SK-MEL-5 (cell line): Measurements from ENCODE around the gene TPRG1. TPM values are rescaled to one million over a fixed set of nuclear protein-coding genes. Genes with fewer than 3 reads are reported as not detected.

Experiments used
- DNase-seq: peaks from one replicate; pipeline ENCODE4 v3.0.0-alpha.2; 2016; ENCODE audit warnings: low read depth, low spot score
- in situ Hi-C: cut with HindIII; loops from 2 replicates; pipeline ENCODE4 v1.10.0; 2016; ENCODE audit warnings: low sequenced_read_pairs, high pct_unique_total_duplicates, low pct_unique_long_range_greater_than_20kb
- total RNA-seq: library from RNA; depleted of rRNA; stranded (reverse); fragments of >200 nt; shearing (Covaris generic); gene quantifications from 2 replicates; pipeline ENCODE4 v1.2.3, GENCODE V29; 2014

TPRG1 gene
- total RNA-seq, 1 experiment from 2014 or later, result 0.45 TPM

GRCh38 chr3:189260556-189261493 is 89.1 kb downstream of the TPRG1 start:
- in situ Hi-C loops, result no loop called here
- DNase-seq, result no peak

GRCh38 chr3:189262746-189263145 is 91.0 kb downstream of the TPRG1 start:
- in situ Hi-C loops, result no loop called here
- DNase-seq, result no peak

DNA sequence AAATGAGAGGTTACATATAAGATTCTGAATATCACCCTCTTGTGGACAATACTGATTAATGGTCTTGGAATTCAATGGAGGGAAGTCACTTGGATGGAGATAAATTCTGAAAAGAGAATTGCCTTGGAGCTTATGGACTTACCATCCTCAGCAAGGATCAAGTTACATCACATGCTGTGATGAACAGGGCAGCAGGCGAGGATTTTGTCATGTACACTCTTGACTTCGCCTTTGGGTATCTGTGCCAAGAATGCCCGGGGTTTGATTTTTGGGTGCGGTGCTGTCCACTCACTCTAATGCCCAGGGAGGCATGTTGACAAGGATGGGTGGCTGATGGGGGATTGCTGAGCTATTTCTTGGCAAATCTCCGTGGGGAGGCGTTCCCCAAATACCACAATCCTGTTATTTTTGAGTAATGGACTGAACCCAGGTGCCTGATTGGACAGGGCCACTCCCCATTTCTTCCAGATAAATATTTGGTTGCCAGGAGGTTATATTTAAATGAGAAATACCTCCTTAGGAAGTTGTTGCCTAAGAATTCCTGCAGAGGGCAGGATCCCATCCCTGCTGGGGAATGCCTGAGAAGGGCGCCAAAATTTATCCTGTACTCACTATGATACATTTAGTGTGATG is 96.3 kb downstream of the TPRG1 start:
- DNase-seq, result peak; percentile 49
- in situ Hi-C loops, result no loop called here

DNA sequence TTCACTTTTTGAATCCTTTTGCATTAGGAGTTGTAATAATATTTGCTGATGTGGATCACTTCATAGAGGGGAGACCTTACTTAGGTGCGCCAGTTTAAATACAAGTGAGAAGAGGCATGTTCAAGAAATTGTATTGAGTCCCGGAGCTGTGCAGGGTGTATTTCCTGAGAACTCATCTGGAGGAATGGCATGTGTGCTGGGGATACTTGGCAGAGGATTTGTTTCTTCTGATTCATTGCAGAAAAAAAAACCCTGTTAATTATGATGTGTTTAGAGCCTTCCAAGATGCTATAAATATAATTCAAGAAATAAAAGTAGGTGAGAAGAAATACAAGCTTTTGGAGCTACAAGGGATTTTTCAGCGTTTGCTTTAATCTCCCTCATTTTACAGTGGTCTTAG is 97.6 kb downstream of the TPRG1 start:
- DNase-seq, result no peak
- in situ Hi-C loops, result no loop called here

DNA sequence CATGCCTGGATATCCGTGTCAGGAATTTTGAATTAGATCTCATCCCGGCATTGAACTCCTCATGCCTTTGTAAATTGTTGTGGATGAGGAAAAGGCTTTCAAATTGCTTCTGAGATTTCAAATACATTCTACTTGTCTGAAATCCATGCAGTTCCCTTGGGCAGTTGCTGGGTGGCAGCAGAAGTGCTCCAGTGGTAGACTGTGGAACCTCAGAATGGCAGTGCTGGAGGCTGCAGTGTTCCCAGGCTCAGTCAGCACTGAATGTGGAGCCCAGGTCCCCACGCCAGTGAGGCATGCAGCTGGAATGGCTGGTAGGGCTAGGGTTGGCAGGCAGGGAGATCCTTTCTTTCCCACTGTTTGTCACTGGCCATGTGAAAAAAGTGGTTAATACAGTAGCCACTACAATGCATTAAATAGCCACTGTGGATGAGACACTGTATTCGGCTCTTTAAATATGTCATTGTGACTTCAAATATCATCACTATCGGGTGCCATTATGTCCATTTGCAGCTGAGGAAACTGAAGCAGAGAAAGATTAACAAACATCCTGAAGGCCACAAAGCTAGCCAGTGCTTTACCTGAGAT is 98.6 kb downstream of the TPRG1 start:
- in situ Hi-C loops, result no loop called here
- peak; percentile 76 for DNase-seq

DNA sequence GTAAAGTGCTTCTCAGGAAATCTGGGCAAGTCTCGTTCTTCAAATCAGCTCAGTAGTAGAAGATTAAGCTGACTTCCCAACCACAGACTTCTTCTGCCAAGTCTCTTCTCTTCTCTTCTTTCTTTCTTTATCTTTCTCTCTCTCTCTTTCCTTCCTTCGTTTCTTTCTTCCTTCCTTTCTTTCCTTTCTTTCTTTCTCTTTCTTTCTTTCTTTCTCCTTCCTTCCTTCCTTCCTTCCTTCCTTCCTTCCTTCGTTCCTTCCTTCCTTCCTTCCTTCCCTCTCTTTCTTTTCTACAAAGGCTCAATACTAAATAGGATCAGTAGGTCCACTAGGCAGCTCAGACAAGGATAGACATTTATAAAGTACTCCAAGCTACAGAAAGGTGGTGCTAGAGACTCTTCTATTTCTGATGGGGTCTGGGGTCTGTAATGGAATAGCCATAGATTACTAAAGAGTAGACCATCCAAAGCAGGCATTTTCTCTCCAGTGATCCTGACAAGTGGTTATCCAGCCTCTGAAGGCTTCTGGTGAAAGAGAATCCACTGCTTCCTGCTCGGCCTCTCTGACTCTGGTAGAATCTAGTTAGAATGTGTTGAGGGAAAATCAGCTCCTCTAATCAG is 100.8 kb downstream of the TPRG1 start:
- in situ Hi-C loops, result no loop called here
- DNase-seq, result peak; percentile 43

DNA sequence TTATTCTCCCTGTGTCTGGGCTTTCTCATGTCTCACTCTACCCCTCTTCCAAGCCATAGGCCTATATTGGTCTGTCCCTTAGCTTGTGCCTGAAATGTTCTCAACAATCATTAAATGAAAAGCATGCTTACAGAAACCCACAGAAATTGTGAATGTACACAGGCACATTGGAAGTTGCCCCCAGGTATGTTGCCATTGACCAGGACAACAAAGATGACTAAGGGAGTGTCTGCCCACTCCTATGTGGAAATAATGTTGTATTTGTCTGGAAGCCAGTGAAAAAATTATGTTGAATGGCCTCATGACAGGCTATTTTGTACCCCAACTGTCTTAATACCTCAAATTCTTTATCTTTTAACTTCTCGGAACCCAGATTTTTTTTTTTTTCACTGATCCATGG is 102.0 kb downstream of the TPRG1 start:
- no peak for DNase-seq
- in situ Hi-C loops, result no loop called here

DNA sequence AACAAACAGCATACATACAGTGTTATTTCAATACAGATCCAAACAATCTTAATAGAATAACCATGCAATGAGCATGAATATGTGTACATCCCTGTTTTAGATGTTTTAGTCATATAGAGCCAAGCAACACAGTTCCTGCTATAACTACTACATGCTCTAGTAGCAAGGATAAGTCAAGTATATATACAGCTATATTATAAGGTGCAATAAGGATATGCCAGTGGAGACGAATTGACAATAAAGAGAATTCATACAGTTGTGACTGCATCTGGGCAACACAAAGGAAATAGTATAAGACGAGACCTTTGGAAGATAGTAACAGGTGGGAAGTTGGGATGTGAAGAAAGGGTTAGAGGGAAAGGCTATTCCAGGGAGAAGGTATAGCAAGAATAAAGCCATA is 103.4 kb downstream of the TPRG1 start:
- in situ Hi-C loops, result no loop called here
- no peak for DNase-seq

- DNase-seq, result no peak
- in situ Hi-C loops, result no loop called here
Measured at GRCh38 chr3:189275852-189276251, 104.1 kb downstream of the TPRG1 start.

- no peak for DNase-seq
Measured at GRCh38 chr3:189276444-189277219, 104.9 kb downstream of the TPRG1 start.

GRCh38 chr3:189277711-189278110 is 105.9 kb downstream of the TPRG1 start:
- in situ Hi-C loops, result no loop called here

More at GRCh38 chr3:189276444-189277219, 104.9 kb downstream of the TPRG1 start:
- in situ Hi-C loops, result no loop called here

DNA sequence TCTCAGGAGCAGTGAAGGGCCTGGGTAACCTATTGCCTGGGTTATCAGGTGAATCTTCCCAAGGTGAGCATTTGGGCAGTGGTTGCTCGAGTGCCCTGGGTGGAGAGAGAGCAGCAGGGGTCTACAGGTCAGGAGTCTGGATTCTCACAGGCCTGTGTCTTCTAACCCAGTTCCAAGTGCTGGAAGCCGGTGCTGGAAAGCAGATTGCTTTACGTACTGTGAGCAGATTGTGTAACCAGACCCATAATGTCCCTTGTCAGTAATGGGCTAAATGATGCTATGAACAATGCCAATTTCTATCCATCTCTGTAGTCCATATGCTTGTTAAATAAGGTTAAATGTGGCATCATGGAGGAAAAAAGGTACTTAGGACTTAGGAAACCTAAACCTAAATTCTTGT is 106.5 kb downstream of the TPRG1 start:
- no peak for DNase-seq
- in situ Hi-C loops, result no loop called here

More at GRCh38 chr3:189277711-189278110, 105.9 kb downstream of the TPRG1 start:
- DNase-seq, result no peak

- DNase-seq, result no peak
- in situ Hi-C loops, result no loop called here
Measured at GRCh38 chr3:189282189-189282588, 110.4 kb downstream of the TPRG1 start.

DNA sequence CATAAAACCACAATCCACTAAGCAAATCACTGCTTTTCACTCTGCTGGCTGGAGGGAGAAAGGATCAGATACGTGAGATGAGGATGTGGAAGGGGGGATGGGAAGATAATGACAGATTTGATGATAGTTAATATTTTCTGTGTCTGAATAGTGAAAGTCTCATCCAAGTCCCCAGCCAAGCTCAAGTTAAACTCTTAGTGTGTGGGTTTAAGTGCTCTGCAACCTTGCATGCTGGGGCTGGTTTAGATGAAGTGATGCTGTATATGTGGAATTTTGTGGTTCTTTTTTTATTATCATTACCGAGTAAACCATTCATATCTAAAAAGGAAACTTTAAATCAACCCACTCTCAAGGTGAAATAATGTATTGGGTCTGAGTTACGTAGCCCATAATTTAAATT is 111.0 kb downstream of the TPRG1 start:
- in situ Hi-C loops, result no loop called here
- DNase-seq, result no peak

- DNase-seq, result no peak
- in situ Hi-C loops, result no loop called here
Measured at GRCh38 chr3:189286188-189286587, 114.4 kb downstream of the TPRG1 start.

DNA sequence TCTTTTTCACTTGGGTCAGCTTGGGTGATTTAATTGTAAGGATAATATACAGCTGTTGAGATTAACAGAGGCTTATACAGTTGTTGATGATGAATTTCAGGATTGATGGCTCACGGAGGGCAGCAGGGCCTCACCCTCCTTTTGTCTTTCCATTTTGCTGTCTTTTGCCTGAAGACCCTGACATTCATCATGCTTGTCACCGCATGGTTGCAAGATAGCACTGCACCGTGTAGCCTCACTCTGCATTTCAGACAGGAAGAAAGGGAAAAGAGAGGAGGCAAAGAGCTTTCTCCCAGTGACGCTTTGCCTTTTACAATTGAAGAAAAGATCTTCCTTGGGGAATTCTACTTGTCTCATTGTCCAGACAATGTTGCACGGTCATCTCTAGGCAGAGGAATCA is 115.1 kb downstream of the TPRG1 start:
- DNase-seq, result no peak
- in situ Hi-C loops, result no loop called here
